CD4-positive, alpha-beta T cell treated with Interleukin-15 for 1 hour (primary cell): ENCODE measurements around the gene ASIC5.
"Not testable (repeated sequence)": the region's sequence is repeated elsewhere in the genome, so short reads cannot be mapped to it uniquely, and the experiment has no call there.

Experiments used
- DNase-seq: peaks from one replicate; pipeline ENCODE4 v3.0.0-alpha.2; 2020

ASIC5 gene, protein sequence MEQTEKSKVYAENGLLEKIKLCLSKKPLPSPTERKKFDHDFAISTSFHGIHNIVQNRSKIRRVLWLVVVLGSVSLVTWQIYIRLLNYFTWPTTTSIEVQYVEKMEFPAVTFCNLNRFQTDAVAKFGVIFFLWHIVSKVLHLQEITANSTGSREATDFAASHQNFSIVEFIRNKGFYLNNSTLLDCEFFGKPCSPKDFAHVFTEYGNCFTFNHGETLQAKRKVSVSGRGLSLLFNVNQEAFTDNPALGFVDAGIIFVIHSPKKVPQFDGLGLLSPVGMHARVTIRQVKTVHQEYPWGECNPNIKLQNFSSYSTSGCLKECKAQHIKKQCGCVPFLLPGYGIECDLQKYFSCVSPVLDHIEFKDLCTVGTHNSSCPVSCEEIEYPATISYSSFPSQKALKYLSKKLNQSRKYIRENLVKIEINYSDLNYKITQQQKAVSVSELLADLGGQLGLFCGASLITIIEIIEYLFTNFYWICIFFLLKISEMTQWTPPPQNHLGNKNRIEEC

DNA sequence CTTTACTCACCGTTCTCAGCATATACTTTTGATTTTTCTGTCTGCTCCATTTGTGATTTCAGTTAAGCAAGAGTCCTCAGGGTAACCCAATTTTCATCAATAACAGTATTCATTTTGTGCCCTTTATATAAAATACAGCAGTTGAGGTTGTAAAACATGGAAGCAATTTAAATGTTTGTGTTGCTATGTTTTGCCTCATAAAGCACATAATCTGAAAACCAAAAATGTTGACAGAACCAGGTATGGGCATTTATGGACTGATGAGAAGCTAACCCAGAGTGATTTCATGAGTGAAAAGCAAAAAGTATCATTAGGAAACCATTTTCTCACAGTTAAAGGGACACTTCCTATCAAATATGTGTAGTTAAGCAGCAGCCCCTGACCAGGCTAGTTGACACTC is at the start of gene ASIC5:
Gene ASIC5 (minus strand): TSS at position 101 of the 400 bp plus-strand sequence. CDS start 51 bp downstream, at position 50.
- DNase-seq = no peak

DNA sequence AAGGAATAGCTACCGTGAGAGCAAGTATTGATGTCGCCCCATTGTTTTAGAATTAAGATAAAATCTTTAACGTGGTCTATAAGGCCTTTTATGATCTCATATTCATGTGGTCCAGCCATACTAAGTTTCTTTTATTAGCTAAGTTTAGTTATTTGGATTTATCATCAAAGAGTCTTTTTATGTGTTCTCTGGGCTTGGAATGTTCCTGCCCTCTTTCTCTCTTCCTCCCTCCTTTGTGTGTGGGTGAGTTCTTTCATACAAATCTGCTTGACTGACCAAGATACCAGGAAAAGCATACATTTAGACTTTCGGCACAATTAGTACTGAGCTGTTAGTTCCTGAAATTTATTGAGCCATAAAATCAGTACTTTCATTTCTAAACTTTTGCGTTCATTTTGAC is 48.7 kb upstream of the ASIC5 start:
- no peak for DNase-seq

DNA sequence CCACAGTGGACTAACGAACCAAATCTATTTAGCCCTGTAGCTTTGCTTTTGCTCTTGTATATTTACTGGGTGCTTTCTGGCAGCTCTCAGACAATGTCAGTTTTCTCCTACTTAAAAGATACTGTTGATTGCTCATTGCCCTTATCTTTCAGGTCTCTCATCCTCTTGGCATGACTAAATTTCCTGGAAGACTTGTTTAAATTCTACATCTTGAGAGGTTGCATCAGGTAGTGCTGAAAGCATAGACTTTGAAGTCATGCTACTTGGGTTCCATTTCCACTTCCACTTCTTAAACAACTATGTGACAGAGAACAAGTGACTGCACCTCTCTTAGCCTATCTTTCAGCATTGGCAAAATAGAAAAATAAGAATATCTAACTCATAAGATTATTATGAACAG is 45.8 kb upstream of the ASIC5 start:
- no peak for DNase-seq

DNA sequence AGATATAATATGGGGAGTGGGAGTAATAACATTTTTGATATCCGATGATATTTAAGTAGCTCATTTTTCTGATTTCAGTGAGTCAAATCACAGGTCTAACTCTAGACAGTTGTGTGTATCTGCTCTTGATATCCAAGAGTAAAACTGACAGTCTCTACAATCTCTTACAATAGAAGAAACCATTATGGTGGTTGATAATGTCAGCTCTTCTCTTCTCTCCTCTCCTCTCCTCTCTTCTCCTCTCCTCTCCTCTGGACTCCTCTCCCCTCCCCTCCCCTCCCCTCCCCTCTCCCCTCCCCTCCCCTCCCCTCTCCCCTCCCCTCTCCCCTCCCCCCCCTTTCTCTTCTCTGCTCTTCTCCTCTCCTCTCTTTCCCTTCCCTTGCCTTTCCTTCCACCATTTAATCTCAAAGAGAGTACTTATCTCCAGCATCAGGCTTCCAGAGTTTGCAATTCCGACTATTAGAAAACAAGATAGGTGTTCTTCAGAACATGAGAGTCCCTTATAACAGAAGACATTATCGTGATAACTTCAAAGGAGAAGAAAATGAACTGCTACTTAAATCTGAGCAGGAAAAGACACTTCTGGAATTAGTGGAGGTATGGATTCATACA is 43.6 kb upstream of the ASIC5 start:
- DNase-seq = no peak

DNA sequence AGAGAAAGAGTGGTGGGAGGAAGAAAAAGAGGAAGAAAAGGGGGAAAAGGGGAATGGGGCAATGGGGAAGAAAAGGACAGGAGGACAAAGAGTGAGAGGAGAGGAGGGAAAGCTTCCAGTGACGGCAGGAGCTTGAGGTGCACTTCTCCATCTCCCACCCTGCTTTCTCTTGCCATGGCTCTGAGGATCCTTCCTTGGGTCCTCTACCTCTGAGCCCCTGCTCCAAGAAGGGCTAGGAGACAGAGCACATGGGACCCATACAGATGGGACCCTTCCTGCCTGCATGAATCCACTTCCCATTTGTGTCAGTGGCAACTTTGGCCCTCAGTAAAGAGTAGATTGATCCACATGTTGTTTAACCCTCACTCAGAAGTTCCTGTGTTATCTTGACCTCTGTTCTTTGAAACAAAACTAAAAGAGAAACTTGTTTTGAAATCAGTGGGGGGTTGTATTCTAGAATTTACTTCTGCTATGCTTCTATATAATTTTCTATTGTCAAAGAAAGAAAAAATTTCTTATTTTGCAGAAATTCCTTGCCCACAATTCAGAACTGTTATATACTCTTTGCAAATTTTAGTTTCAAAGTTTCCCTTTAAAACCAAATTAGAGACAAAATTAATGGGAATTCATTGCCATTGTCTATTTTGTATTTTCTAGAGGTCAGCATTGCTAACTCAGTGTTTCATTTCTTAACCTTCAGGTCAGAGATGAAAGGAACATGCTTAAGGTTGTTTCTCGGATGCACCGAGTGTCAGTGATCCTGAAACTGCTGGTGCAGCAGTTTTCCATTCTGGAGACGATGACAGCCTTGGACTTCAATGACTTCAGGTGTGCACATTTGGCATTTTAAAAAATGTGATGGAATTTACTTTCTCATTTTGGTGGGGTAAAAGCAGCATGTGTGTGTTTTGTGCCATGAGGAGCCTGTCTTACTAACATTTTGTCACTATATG is 42.4 kb upstream of the ASIC5 start:
- DNase-seq = no peak

DNA sequence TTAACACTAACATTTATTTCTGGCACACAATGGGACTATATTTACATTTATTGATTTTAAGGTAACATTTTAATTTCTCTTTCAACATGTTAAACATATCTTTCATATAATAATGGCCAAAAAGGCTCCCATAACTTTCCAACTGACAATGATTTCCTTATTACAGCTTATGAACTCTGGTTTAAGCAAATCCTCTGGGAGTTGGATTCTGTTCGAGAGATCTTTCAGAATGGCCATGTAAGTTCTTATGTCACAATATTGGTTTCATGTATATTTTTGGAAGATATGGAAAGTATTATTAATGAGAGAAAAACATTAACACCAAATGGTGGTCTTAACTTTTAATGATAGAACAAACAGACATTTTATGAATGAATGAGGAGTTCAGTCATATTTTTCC is 41.5 kb upstream of the ASIC5 start:
- DNase-seq = no peak

DNA sequence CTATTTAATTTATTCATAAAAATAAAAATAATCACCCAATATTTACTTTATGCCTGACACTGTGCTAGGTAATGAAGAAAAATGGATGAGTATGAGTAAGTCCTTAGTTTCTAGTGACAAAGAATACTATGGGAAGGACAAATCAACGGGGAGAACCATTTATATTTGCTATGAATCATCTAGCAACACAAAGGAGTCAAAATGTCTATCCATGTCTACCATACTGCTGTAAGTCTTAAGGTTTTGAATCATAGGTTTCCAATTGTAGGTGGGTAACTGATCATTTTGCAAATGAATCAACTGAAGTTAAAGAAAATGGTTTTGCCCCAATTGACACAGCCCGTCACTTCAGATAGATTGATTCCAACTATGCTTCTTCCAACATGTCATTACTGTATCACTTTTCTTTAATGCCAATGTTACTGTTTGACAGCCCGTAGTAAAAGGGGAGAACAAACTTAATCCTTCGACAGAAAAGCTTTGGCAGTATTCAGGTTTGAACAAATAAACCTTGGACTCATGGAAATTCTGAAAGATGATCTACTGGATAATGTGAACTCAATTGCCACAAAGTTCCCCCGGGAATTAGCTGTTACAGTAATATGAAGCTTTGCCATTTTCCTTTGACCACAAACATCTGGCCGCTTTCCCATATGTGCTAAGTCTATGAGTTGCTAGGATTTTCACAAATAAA is 40.6 kb upstream of the ASIC5 start:
- no peak for DNase-seq

DNA sequence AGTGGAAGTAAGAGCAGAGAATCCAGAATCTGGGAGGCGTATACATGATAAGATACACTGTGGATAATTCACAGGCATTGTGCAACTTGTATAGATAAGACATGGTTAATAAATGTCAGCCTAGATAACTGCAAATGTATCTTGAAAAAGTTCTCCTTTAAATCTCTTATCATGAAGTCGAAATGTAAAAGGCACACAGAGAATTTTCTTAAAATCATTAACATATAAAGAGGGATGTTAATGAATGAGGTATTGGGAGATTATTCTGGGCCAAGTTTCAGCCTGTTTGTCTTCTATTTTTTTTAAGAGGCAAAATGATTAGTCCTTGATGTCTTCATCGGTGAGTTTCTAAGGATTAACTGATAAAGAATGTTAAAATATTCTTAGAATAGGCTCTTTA is 38.3 kb upstream of the ASIC5 start:
- no peak for DNase-seq

DNA sequence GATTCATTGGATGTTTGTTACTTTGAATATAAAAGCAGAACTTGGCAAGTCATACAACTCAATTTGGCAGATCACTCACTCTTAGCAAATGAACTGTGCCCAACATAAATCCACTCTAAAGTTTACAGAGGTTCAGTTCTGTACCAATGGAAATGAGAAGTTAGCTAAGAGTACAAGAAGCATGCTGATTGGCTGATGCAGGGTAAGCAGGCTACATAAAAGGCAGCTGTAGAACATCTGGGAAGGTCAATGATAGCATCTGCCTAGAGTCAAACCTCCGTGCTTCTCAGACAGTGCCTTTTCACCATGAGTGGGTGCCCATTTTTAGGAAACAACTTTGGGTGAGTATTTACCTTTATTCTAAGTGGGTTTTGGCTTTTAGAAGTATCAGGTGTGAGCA is 37.4 kb upstream of the ASIC5 start, which contains the start of gene TDO2:
Gene TDO2 (plus strand): TSS at position 244 of the 400 bp plus-strand sequence. CDS start 63 bp downstream, at position 307.
- DNase-seq = no peak

DNA sequence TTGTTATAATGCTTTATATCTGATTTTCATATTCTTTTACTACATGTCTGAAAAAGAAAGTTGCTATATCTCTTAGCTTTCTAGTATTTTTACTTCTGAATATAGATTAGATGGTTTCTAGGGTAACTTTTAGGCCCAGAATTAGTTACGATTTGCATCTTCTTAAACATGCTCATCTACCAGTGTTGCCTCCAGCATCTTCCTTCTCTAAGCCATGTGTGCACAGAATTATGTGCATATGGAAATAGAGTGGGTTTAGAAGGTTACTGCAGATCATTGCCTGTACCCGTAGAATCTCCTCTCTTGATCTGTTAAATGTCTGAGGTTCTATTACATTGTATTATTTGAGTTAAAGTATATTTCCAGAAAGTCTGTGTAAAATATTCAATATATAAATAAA is 34.9 kb upstream of the ASIC5 start:
- DNase-seq = no peak

DNA sequence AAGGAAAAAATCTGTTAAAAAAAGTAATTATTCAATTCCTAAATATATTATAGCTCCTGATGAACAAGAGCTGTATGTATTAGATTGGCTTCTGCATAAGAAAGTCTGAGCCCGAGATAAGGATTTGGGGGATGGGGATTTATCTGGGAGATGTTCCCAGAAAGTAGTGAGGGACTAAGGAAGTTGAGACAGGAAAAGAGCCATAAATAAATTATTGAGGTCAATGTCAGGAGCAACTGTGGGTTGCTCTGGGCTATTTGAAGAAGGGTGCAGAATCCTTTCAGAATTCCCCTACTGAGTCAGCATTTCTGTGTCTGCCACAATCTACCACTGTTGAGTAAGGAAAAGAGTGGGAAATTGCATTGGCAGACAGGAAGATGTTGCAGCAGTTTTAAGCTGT is 34.3 kb upstream of the ASIC5 start:
- DNase-seq = no peak

DNA sequence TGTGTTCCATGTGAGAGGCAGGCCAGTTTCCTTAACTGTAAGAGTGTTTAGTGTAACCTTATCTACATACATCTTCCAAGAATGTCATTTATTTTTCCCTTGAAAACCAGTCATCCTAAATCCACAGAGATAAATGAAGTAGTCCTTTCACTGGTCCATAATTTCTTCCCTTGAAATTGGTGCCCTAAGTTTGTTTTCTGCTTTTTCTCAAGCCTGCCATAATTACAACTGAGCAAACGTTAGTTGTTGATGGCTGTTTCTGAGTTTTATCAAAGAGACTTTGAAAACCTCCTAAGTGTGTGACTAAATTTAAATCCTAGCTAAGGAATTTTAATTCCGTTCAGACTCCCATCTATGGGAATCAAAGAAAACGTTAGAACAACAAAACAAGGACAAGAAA is 33.8 kb upstream of the ASIC5 start:
- DNase-seq = no peak

DNA sequence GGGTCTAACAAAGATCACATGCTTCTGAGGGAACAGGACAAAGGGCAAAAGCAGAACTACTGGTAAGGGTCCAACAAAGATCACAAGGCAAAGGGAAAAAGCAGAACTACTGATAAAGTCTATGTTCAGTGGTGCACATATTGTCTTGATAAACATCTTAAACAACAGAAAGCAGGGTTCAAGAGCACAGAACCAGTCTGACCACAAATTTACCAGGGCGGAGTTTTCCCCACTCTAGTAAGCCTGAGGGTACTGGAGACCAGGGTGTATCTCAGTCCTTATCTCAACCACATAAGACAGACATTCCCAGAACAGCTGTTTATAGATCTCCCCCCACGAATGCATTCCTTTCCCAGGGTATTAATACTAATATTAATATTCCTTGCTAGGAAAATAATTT is 32.3 kb upstream of the ASIC5 start:
- not testable (repeated sequence) for DNase-seq

DNA sequence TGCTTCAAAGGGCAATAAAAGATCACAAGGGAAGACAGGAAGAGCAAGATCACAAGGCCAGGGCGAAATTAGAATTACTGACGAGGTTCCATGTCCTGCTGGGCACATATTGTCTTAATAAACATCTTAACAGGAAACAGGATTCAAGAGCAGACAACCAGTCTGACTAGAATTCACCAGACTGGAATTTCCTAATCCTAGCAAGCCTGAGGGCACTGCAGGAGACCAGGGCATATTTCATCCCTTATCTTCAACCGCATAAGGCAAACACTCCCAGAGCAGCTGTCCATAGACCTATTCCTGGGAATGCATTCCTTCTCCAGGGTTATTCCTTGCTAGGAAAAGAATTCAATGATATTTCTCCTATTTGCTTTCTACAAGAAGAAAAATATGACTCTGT is 25.0 kb upstream of the ASIC5 start:
- DNase-seq = no peak

DNA sequence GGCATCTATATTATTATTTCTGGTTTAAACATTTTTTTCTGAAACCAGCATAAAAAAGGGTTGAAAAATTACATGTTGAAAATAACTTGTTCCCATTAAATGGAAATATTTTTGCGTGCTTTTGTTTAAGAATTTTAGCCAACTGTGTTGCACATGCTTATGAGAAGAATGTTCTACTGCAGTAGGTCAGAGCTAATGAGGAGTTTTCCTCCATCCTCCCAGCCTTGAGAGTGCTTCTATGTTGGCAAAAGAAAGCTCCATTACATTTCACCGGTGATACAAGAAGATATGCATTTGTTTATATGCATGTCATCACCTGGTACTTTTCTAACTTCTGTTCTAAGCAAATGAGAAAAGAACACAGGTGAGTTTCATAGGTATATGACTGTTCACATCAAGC is 23.9 kb upstream of the ASIC5 start:
- no peak for DNase-seq

DNA sequence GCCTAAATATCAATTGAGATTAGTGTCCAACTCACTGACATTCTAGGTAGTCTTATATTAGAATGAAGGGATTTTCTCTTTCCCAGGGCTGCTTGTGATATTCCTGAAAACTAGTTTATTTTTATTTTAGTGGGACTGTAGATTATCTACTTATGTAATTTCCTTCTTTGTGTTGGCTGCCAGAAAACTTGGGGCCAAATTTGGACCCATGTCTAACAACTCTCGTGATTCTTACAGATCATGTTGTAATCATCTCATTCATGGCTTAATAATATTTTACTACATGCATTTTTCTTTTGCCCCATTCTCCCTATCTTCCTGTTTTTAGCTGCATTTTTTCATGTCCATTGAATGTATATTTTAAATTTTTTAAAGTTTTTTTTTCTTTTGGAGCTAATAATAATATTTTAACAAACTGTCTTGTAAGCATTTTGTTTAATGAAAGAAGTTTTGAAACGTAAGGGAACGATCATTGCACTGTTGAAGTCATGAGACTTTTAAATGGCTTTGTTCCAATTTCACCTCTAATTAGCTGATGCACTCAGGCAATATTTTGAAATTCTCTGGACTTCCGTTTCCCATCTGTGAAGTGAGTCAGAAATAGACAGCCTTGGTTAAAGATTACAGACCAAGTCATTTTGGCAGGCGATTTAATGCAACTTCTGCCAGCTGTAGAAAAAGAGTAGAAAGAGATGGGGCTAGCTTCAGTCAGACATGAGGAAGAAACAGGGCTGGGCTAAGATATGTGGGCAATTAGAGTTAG is 23.1 kb upstream of the ASIC5 start:
- DNase-seq = no peak

DNA sequence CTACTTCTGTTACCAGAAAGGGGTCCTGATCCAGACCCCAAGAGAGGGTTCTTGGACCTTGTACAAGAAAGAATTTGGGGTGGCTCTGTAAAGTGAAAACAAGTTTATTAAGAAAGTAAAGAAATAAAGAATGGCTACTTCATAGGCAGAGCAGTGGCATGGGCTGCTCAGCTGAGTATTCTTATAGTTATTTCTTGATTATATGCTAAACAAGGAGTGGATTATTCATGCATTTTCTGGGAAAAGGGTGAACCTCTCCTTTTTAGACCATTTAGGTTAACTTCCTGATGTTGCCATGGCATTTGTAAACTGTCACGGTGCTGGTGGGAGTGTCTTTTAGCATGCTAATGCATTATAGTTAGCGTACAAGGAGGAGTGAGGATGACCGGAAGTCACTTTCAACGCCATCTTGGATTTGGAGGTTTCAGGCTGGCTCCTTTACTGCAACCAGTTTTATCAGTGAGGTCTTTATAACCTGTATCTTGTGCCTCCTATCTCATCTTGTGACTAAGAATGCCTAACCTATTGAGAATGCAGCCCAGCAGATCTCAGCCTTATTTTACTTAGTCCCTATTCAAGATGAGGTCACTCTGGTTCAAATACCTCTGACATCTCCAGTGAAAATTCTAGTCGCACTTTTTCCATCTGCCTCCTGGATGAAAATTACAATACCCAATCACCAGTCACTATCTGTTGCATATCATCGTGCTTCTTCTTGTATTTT is 21.9 kb upstream of the ASIC5 start:
- no peak for DNase-seq

DNA sequence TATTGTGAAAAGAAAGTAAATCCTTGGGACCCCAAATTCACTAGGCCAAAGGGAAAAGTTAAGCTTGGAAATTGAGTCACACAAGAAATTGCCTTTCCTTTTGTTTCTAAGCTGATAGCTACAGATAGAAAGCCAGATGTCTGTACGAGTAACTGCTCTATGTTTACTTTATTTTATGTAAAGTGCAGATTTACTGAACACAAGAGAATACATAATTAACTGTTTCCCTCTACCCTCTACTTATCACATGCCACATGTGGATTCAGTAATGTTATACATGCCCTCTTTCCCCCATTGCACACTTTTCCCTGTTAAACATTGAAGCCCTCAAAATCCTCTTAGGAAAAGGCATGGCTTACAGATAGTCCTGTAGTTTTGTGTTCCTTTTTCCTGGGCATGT is 21.0 kb upstream of the ASIC5 start:
- DNase-seq = no peak

DNA sequence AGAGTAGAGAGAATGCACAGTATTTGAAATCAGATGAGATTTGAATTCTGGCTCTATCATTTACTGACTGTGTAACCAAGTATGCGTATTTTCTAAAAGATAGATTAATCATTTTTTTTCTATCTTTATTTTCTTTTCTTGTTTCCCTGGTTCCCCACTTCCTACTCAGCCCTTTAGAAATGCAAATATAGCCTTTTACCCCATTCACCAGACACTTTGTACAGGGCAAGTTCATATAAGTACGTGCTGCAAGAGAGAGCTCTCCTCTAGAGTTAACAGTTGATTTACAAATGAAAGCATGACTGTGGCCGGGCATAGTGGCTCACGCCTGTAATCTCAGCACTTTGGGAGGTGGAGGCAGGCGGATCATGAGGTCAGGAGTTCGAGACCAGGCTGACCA is 19.6 kb upstream of the ASIC5 start:
- DNase-seq = no peak

DNA sequence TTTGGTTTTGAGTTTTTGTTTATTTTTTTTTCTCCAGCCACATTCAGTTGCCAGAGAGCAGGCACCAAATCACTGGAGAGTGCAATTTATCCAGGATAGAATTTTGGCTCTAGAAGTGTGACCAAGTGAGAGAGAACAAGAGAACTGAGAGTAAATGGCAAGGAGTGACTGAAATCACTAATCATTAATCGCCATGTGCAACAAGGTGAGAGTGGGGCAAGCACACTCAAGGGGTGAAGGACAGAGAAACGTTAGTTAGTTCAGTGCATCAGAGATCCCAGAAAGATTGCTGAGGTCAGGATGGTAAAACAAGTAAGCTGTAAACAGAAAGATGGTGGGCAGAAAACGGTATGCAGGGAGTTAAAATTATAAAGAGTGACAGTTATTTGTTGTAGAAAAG is 17.8 kb upstream of the ASIC5 start:
- no peak for DNase-seq

DNA sequence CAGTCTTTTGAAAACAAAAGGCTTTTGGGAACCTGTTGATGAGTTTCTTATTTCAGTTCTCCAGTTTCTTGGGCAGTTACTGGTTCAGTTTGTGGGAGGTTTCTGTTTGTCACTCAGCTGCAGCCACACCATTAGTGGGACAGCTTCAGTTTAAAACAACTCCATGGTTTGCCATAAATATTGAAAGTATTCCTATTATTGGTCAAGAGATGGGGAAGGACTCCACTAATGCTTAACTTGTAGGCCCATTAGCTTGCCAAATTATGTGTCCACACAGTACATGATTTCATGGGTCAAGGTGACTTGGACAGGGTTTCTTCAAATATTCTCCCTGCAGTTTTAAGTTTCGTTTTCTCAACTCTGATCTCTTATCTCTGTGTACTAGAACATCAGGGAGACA is 15.5 kb upstream of the ASIC5 start:
- DNase-seq = no peak
